Uterus (tissue), 4 donors: ENCODE data around the gene DNM3. TPM values are rescaled to one million over a fixed set of nuclear protein-coding genes. Genes with fewer than 3 reads are reported as not detected.

Experiments
- DNase-seq, 2 donors: peaks; one replicate each; pipeline ENCODE4 v3.0.0-alpha.2; 2019 to 2020
- H3K27ac ChIP-seq, 2 donors: fragments of 200-600 bp; sonication (generic); 1 replicate in 1 of 2; 2 replicates in 1 of 2; pipeline ENCODE4 v1.5.1; 2016 to 2018
- H3K27me3 ChIP-seq, 2 donors: fragments of 200-600 bp; sonication (generic); one replicate each; pipeline ENCODE4 v1.5.1; 2018 to 2019; ENCODE audit warnings: control low read depth in 1 of 2
- H3K36me3 ChIP-seq, 2 donors: fragments of 200-600 bp; sonication (generic); one replicate each; pipeline ENCODE4 v1.5.1; 2019; ENCODE audit warnings: control low read depth in 1 of 2
- H3K4me1 ChIP-seq, 2 donors: fragments of 200-600 bp; sonication (generic); one replicate each; pipeline ENCODE4 v1.5.1; 2018 to 2019; ENCODE audit warnings: control low read depth in 1 of 2
- H3K4me3 ChIP-seq, 2 donors: fragments of 200-600 bp; sonication (generic); 1 replicate in 1 of 2; 2 replicates in 1 of 2; pipeline ENCODE4 v1.5.1; 2018 to 2019; ENCODE audit warnings: mild to moderate bottlenecking in 1 of 2
- H3K9me3 ChIP-seq, 2 donors: fragments of 200-600 bp; sonication (generic); one replicate each; pipeline ENCODE4 v1.5.1; 2019; ENCODE audit warnings: control low read depth in 1 of 2
- CTCF ChIP-seq, 4 experiments: fragments of 200-600 bp in 2 of 4; fragments of 450-650 bp in 2 of 4; sonication (generic) in 2 of 4; IDR thresholded peaks; one replicate each; pipeline ENCODE4 v1.5.1; 2016 to 2019; ENCODE audit warnings: antibody characterized with exemption in 4 of 4, mild to moderate bottlenecking in 2 of 4, moderate library complexity in 1 of 4
- POLR2A ChIP-seq, 2 donors: fragments of 450-650 bp; IDR thresholded peaks; one replicate each; pipeline ENCODE4 v1.6.1; 2016; ENCODE audit warnings: antibody characterized with exemption in 2 of 2, mild to moderate bottlenecking in 1 of 2, moderate library complexity in 1 of 2
- intact Hi-C: fragments of 100-400 bp; cut with DNase I; formaldehyde crosslinking; loops from one replicate; pipeline ENCODE4 v1.15.1; 2023; ENCODE audit warnings: low total_unique reads
- total RNA-seq, 4 donors: library from RNA; depleted of rRNA in 3 of 4; stranded (reverse); fragments of >200 nt in 3 of 4; gene quantifications; one replicate each; pipeline versions ENCODE4 v1.1.0 to v1.2.4, GENCODE V29; 2014 to 2023
- donor health status: DM: yes; HTN: yes; CAD: no.

Gene DNM3
- total RNA-seq, 4 donors from 2014 or later, result 4.7 to 49.2 (median 14.6) TPM

GRCh38 chr1:172332230-172332629 lies 490.9 kb downstream of the DNM3 start:
- TF ChIP-seq CTCF (IDR thresholded peaks at IDR 0.05) (no peak), POLR2A (IDR thresholded peaks at IDR 0.05) (no peak)
- Histone ChIP-seq H3K36me3 (no peaks in the 10 kb centered on the region), H3K4me3 (no peak overlapping the region), H3K27me3 (no peaks in the 10 kb centered on the region), H3K27ac (no peak overlapping the region), H3K9me3 (no peaks in the 10 kb centered on the region), H3K4me1 (no peaks in the 10 kb centered on the region)
- intact Hi-C loops, result no loop called here
- no peak for DNase-seq

GRCh38 chr1:172335377-172335776 lies 494.1 kb downstream of the DNM3 start:
- no peak for DNase-seq
- Histone ChIP-seq H3K36me3 (no peaks in the 10 kb centered on the region), H3K4me3 (no peak overlapping the region), H3K9me3 (no peaks in the 10 kb centered on the region), H3K27me3 (no peaks in the 10 kb centered on the region), H3K4me1 (no peaks in the 10 kb centered on the region), H3K27ac (no peak overlapping the region)
- TF ChIP-seq POLR2A (IDR thresholded peaks at IDR 0.05) (no peak), CTCF (IDR thresholded peaks at IDR 0.05) (no peak)
- intact Hi-C loops, result no loop called here

GRCh38 chr1:172338295-172338735 lies 497.0 kb downstream of the DNM3 start:
- no peaks in the 10 kb centered on the region for H3K36me3 ChIP-seq
- H3K27ac ChIP-seq, result no peak overlapping the region
- no peak for TF ChIP-seq POLR2A (IDR thresholded peaks at IDR 0.05)
- no peak for TF ChIP-seq CTCF (IDR thresholded peaks at IDR 0.05)
- no peaks in the 10 kb centered on the region for H3K9me3 ChIP-seq
- no peaks in the 10 kb centered on the region for H3K27me3 ChIP-seq
- intact Hi-C loops, result no loop called here
- DNase-seq, result no peak
- H3K4me1 ChIP-seq, result peaks cover 0 to 4% of the 10 kb centered on the region in 2 donors
- H3K4me3 ChIP-seq, result no peak overlapping the region

GRCh38 chr1:172339842-172340241 lies 498.5 kb downstream of the DNM3 start:
- no peak for TF ChIP-seq CTCF (IDR thresholded peaks at IDR 0.05)
- TF ChIP-seq POLR2A (IDR thresholded peaks at IDR 0.05), result no peak
- intact Hi-C loops, result no loop called here
- no peak for DNase-seq

GRCh38 chr1:172340520-172340919 lies 499.2 kb downstream of the DNM3 start:
- Histone ChIP-seq H3K4me1 (peaks cover 0 to 11% of the 10 kb centered on the region in 2 donors), H3K4me3 (no peak overlapping the region), H3K36me3 (no peaks in the 10 kb centered on the region), H3K27ac (no peak overlapping the region), H3K27me3 (no peaks in the 10 kb centered on the region), H3K9me3 (no peaks in the 10 kb centered on the region)
- intact Hi-C loops, result no loop called here
- DNase-seq, result no peak
- TF ChIP-seq CTCF (IDR thresholded peaks at IDR 0.05) (no peak), POLR2A (IDR thresholded peaks at IDR 0.05) (no peak)

More at GRCh38 chr1:172339842-172340241, 498.5 kb downstream of the DNM3 start:
- H3K9me3 ChIP-seq, result no peaks in the 10 kb centered on the region
- no peaks in the 10 kb centered on the region for H3K36me3 ChIP-seq
- H3K4me3 ChIP-seq, result no peak overlapping the region
- no peaks in the 10 kb centered on the region for H3K27me3 ChIP-seq
- H3K27ac ChIP-seq, result no peak overlapping the region
- H3K4me1 ChIP-seq, result peaks cover 0 to 11% of the 10 kb centered on the region in 2 donors
